HG03025 (cell line): ENCODE results near the gene GOLGA6L6.
"Not testable (repeated sequence)": the region's sequence is repeated elsewhere in the genome, so short reads cannot be mapped to it uniquely, and the experiment has no call there.

ENCODE experiments used
- ATAC-seq: cut with Tn5 transposase; IDR thresholded peaks from one replicate; pipeline ENCODE4 v1.9.1; 2021; ENCODE audit warnings: mild to moderate bottlenecking, moderate library complexity; ENCODE audit not compliant: unreplicated experiment, low FRiP score

Gene GOLGA6L6, protein sequence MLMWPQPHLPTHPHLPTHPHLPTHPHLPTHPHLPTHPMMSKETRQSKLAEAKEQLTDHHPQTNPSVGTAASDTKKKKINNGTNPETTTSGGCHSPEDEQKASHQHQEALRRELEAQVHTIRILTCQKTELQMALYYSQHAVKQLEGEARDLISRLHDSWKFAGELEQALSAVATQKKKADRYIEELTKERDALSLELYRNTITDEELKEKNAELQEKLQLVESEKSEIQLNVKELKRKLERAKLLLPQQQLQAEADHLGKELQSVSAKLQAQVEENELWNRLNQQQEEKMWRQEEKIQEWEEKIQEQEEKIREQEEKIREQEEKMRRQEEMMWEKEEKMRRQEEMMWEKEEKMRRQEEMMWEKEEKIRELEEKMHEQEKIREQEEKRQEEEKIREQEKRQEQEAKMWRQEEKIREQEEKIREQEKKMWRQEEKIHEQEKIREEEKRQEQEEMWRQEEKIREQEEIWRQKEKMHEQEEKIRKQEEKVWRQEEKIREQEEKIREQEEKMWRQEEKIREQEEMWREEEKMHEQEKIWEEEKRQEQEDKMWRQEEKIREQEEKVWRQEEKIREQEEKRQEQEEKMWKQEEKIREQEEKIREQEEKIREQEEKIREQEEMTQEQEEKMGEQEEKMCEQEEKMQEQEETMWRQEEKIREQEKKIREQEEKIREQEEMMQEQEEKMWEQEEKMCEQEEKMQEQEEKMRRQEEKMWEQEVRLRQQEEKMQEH

DNA sequence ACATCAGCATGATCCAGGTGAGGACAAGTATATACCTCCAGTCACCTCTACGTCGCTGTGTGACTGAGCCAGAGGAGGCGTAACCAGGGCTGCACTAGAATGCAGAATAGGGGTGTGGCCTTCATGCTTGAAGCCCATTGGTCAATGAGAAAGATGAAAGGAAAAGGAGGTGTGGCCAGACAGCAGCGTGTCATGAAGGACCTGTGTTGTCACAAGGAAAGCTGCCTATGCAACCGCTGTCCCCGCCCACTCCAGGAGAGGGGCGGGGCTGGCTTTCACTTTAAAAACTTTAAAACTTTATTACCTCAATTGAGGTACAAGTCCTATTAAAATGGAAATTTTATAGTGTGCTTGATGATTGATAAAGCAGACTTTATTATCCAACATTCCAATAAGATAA, at the start of gene GOLGA6L6:
TSS of gene GOLGA6L6 (minus strand) at position 101 of the 400 bp plus-strand sequence. CDS start at position 10, 91 bp downstream.
- not testable (repeated sequence) for ATAC-seq

DNA sequence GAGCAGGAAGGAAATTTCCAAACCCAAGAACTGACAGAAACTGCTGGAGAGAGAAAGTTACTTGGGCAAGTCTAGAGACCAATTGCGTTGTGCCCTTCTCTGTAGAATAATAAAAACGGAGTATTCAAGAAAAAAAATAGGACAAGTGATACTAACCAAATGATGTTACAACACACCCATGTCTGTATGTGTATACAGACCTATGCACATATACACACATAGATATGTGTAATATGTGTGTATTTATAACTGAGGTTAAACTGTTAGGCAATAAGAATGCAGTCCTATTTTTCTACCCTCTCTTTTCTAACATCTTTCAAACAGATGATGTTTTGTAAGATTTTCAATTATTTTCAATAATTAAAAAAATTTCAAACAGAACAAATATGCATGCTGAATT, 48.5 kb upstream of the GOLGA6L6 start:
- not testable (repeated sequence) for ATAC-seq

GRCh38 chr15:20586821-20587220, 45.2 kb upstream of the GOLGA6L6 start:
- not testable (repeated sequence) for ATAC-seq

DNA sequence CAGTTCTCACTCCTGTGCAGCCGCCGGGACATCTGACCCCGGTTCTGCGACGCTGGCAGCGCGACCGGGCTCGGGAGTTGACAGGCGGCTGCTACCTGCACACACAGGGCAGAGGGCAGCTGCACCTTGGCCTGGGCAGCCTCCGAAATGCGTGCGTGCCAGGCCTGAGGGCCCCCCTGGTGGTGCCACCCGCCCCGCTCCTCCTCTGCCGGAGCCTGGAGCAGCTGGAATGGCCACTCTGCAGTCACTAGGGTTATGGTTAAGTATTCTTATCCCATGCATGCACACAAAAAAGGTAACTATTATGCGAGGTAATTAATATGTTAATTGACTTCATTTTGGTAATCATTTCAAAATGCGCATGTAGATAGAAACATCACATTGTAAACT, 41.1 kb upstream of the GOLGA6L6 start:
- ATAC-seq, result not testable (repeated sequence)

GRCh38 chr15:20582109-20582725, 40.6 kb upstream of the GOLGA6L6 start:
- ATAC-seq, result not testable (repeated sequence)

- not testable (repeated sequence) for ATAC-seq
Observed at GRCh38 chr15:20581261-20582108, 39.9 kb upstream of the GOLGA6L6 start.

DNA sequence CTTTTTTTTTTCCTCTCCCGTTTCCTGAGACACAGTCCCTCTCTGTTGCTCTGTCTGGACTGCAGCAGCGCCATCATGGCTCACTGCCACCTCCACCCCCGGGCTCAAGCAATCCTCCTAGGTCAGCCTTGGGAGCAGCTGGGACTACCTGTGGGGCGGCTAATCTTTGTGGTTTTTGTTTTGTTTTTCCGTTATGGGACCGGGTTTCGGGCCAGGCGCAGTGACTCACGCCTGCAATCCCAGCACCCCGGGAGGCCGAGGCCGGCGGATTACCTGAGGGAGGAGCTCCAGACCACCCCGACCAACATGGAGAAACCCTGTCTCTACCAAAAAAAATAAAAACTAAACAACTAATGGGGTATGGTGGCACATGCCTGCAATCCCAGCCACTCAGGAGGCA, 38.1 kb upstream of the GOLGA6L6 start:
- ATAC-seq, result not testable (repeated sequence)

DNA sequence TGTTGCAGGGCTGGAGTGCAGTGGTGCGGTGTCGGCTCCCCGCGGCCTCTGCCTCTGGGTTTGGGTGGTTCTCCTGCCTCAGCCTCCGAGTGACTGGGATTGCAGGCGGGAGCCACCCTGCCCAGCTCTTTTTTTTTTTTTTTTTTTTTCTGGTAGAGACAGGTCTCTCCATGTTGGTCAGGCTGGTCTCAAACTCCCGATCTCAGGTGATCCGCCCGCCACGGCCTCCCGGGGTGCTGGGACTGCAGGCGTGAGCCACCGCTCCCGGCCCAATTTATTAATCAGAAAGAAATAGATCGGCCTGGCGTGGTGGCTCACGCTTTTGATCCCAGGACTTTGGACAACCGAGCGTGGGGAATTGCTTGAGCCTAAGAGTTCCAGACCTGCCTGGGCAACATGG, 9.7 kb upstream of the GOLGA6L6 start:
- not testable (repeated sequence) for ATAC-seq

GRCh38 chr15:20505926-20506658, 35.5 kb downstream of the GOLGA6L6 start:
- ATAC-seq, result not testable (repeated sequence)

GRCh38 chr15:20502839-20503238, 38.8 kb downstream of the GOLGA6L6 start:
- ATAC-seq, result not testable (repeated sequence)

DNA sequence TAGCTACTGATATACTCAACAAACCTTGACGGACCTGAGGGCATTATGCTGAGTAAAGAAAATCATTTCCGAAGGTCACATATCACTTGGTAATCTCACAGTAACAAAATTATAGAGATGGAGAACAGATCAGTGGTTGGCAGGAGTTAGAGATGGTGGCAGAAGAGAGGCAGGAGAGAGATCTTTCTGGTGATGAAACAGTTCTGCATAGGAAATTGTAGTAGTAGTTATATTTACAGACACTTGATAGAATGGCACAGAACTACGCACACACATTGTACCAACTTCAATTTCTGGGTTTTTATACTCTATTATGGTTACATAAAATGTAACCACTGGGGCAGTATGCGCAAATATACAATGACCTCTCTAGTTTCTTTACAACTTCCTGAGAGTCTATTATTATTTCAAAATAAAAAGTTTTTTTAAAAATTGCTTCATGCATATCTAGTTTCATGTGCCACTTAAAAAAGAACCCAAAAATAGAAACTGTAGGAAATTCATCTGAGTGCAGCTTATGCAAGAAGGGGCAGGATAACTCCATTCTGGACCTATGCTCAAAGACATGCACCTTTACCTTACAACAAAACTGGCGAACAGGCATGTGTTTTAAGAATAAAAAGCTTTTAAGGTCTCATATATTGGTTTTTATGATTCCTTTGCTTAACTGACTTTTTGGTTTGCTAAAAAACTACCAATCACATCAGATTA, 39.9 kb downstream of the GOLGA6L6 start:
- ATAC-seq, result not testable (repeated sequence)

DNA sequence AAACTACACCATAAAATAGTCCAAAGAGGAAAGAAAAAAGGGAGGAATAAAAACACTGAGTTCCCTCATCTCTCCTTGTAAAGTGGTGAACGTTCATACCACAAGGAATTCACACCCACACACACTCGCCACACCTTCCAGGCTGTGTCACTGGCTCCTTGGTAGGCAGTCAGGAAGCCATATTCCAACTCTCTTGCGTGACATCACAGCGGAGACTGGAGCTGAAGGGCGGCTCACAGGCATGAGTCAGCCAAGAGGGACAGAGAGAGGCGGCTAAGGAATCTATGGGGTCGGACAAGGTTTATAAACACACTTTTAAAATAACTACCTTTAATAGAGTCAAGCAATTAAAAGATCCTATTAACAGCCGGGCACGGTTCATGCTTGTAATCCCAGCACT, 43.8 kb downstream of the GOLGA6L6 start:
- ATAC-seq, result not testable (repeated sequence)

DNA sequence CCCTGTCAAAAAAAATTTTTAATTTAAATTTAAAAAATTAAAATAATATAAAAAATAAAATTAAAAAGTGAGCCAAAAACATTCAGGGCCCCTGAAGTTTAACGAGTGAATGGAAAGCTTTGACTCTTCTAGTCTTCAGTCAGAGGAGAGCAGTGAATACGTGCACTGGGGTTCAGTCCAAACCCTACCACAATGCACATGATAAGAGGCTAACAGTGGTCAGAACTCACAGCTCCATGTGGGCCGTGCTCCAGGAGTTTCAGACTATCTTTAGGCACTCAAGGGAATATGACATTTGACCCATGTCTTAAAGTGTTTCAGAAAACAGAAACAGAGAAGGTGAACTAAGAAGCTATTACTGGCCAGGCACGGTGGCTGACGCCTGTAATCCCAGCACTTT, 48.6 kb downstream of the GOLGA6L6 start:
- not testable (repeated sequence) for ATAC-seq

DNA sequence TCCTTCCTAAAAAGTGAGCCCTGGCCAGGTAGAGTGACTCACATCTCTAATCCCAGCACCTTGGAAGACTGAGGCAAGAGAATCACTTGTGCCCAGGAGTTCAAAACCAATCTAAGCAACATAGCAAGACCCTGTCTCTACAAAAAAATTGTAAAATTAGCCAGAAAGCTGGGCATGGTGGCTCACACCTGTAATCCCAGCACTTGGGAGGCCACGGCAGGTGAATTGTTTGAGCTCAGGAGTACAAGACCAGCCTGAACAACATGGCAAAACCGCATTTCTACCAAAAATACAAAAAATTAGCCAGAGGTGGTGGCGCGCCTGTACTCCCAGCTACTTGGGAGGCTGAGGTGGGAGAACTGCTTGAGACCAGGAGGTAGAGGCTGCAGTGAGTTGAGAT, 49.0 kb downstream of the GOLGA6L6 start:
- not testable (repeated sequence) for ATAC-seq

GRCh38 chr15:20489320-20489719, 52.3 kb downstream of the GOLGA6L6 start:
- not testable (repeated sequence) for ATAC-seq
